Measurements from ENCODE around the gene PTPN12.

The PTPN12 gene

DNA sequence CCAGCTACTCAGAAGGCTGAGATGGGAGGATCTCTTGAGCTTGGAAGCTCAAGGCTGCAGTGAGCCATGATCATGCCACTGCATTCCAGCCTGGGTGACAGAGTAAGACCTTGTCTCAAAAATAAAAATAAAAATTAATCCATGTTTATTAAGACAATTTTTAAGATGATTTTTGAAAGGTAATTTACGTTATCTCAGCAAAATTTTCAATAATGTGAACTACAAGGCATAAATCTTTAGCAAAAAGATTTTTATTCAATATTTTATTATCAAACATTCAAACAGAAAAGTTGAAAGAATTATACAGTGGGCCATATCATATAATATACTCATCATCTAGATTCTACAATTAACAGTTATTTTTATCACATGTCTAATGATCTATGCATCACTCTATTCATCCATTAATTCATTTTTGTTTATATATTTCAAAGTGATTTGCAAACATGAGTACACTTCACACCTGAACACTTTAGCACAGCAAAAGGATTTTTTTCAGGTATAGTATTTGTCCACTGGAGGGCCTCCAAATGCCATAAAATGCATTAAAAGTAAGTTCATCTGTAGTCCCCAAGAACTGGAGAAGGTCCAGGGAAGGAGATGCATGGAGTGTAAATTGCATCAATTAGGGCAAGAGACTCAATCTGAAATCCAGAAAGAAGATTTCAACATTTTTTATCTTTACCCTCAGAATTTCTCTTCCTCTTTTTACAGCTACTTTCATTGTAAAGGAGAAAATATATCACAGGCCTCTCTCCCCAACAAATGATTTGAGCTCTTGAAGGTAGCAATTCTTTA is 120.5 kb downstream of the PTPN12 start:
- peak; percentile 39 for TF ChIP-seq CTCF (IDR thresholded peaks at IDR 0.05; ENCODE audit: control insufficient read depth, insufficient read depth, low read depth, low read length, missing control alignments)

DNA sequence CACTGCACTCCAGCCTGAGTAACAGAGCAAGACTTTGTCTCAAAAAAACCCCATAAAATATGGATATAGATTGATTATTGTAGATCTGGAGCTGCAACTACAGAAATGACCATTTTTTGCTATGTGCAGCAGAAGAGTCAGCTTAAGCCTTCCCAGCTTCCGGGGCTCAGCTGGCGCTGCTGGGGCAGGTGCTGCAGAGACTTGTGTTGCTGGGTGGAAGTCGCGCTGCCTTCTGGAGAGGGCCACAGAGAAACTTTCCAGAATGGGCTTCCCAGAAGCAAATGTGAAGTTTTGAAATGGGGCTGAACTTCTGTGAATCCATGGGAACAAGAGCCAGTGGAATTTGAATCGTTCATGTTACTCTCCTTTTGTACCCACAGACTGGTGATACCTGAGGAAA is 121.8 kb downstream of the PTPN12 start:
- no peak for DNase-seq (ENCODE audit: low read depth)
- TF ChIP-seq CTCF (IDR thresholded peaks at IDR 0.05; ENCODE audit: control insufficient read depth, insufficient read depth, low read depth, low read length, missing control alignments): no peak
- H3K4me3 ChIP-seq (ENCODE audit: control insufficient read depth, low read depth, low read length): no peak overlapping the region

More for the DNA sequence above, 120.5 kb downstream of the PTPN12 start:
- no peak overlapping the region for H3K4me3 ChIP-seq (ENCODE audit: control insufficient read depth, low read depth, low read length)
- DNase-seq (ENCODE audit: low read depth): no peak

DNA sequence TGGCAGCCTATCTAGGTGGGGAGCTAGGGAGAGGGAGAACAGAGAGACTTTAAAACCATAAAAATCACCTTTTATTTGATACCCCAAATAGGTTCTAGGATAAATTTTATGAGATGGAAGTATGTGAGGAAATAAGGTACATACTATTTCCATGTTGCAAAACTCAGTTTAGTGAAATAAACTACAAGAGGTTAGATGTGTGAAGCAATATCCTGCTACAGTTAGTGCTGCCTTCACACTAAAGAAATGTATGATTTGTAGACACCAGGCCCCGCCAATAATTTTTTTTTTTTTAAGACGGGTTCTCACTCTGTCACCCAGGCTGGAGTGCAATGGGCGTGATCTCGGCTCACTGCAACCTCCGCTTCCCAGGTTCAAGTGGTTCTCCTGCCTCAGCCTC is 124.7 kb downstream of the PTPN12 start:
- no peak for TF ChIP-seq CTCF (IDR thresholded peaks at IDR 0.05; ENCODE audit: control insufficient read depth, insufficient read depth, low read depth, low read length, missing control alignments)
- no peak for DNase-seq (ENCODE audit: low read depth)
- H3K4me3 ChIP-seq (ENCODE audit: control insufficient read depth, low read depth, low read length): no peak overlapping the region

DNA sequence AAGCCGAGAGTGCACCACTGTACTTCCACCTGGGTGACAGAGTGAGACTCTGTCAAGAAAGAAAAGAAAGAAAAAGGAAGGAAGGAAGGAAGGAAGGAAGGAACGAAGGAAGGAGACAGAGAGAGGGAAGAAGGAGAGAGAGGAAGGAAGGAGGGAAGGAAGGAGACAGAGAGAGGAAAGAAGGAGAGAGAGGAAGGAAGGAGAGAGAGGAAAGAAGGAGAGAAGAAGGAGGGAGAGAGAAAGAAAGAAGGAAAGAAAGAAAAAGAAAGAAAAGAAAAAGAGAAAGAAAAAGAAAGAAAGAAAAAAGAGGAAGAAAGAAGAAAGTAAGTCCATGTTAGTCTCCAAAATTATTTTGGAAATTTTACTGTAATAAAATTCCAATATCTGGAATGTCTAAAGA is 125.8 kb downstream of the PTPN12 start:
- no peak for TF ChIP-seq CTCF (IDR thresholded peaks at IDR 0.05; ENCODE audit: control insufficient read depth, insufficient read depth, low read depth, low read length, missing control alignments)
- no peak for DNase-seq (ENCODE audit: low read depth)
- H3K4me3 ChIP-seq (ENCODE audit: control insufficient read depth, low read depth, low read length): no peak overlapping the region

GRCh38 chr7:77664715-77665114 is 127.6 kb downstream of the PTPN12 start:
- H3K4me3 ChIP-seq (ENCODE audit: control insufficient read depth, low read depth, low read length): no peak overlapping the region
- DNase-seq (ENCODE audit: low read depth): no peak
- TF ChIP-seq CTCF (IDR thresholded peaks at IDR 0.05; ENCODE audit: control insufficient read depth, insufficient read depth, low read depth, low read length, missing control alignments): no peak

DNA sequence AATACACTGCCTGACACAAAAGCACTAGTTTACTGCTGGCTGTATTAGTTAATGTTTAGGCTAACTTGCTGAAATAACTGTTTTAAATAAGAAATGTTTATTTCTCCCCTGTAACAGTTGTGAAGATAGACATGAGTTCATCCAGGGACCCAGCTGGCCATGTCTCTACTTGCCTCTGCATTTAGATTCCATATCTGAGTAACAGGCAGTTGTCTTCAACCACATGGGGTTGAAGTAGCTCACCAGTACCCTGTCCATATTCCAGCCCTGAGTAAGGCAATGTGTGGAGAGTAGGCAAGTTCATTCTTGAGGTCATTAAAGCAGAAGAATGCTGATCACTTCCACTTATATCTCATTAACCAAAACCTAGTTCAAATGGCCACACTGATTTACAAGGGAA is 128.1 kb downstream of the PTPN12 start:
- no peak for TF ChIP-seq CTCF (IDR thresholded peaks at IDR 0.05; ENCODE audit: control insufficient read depth, insufficient read depth, low read depth, low read length, missing control alignments)
- H3K4me3 ChIP-seq (ENCODE audit: control insufficient read depth, low read depth, low read length): no peak overlapping the region
- DNase-seq (ENCODE audit: low read depth): no peak
